Ovary (tissue), 9 donors: ENCODE measurements around the gene STIP1. TPM values are rescaled to one million over a fixed set of nuclear protein-coding genes. Genes with fewer than 3 reads are reported as not detected.

Experiments
- DNase-seq, 5 donors: peaks; one replicate each; pipeline ENCODE4 v3.0.0-alpha.2; 2019 to 2020
- H3K27ac ChIP-seq, 2 donors: fragments of 200-600 bp; one replicate each; pipeline versions ENCODE4 v1.5.1 to v1.8.0; 2019 to 2022
- H3K27me3 ChIP-seq: fragments of 200-600 bp; one replicate; pipeline ENCODE4 v1.8.0; 2022
- H3K36me3 ChIP-seq: fragments of 200-600 bp; sonication (generic); one replicate; pipeline ENCODE4 v1.5.1; 2019
- H3K4me1 ChIP-seq: one replicate; pipeline ENCODE4 v1.8.1; 2013; ENCODE audit warnings: mild to moderate bottlenecking, moderate library complexity; ENCODE audit not compliant: insufficient read depth
- H3K4me3 ChIP-seq: fragments of 200-600 bp; sonication (generic); one replicate; pipeline ENCODE4 v1.5.1; 2017
- H3K9me3 ChIP-seq, 2 donors: fragments of 200-600 bp in 1 of 2; sonication (generic) in 1 of 2; one replicate each; pipeline versions ENCODE4 v1.5.1 to v1.8.1; 2013 to 2019; ENCODE audit warnings: mild to moderate bottlenecking in 1 of 2, moderate library complexity in 1 of 2
- CTCF ChIP-seq, 3 donors: fragments of 450-650 bp in 2 of 3; fragments of 200-600 bp in 1 of 3; IDR thresholded peaks; one replicate each; pipeline versions ENCODE4 v1.5.1 to v1.8.0; 2016 to 2022; ENCODE audit warnings: antibody characterized with exemption in 3 of 3, mild to moderate bottlenecking in 1 of 3
- EP300 ChIP-seq: sonication (generic); formaldehyde crosslinking; IDR thresholded peaks from one replicate; pipeline ENCODE4 v1.6.1; 2017; ENCODE audit warnings: antibody characterized with exemption
- POLR2A ChIP-seq: fragments of 450-650 bp; IDR thresholded peaks from one replicate; pipeline ENCODE4 v1.6.1; 2017; ENCODE audit warnings: antibody characterized with exemption, mild to moderate bottlenecking, moderate library complexity
- WGBS, 3 donors: extraction: QIAGEN DNeasy Blood & Tissue Kit in 1 of 3; methylation state at CpG; one replicate each; pipeline versions ENCODE4 v1.1.5 to v1.1.7; 2013 to 2017; 5-methylcytosine and 5-hydroxymethylcytosine counted together
- intact Hi-C, 4 donors: fragments of 100-400 bp; cut with DNase I; formaldehyde crosslinking; loops; one replicate each; pipeline versions ENCODE4 v1.11.0 to v1.15.1; 2022 to 2023
- polyA plus RNA-seq, 2 donors: library from polyadenylated mRNA; stranded (reverse); fragments of 200-250 nt in 1 of 2; fragments of 350-450 nt in 1 of 2; fragmentation: Illumina TruSeq in 1 of 2; extraction: RNeasy Lipid Tissue Mini Kit (QIAGEN cat#74804) in 1 of 2; gene quantifications; one replicate each; pipeline ENCODE4 v1.2.3, GENCODE V29; 2013 to 2014
- total RNA-seq, 7 donors: library from RNA; depleted of rRNA in 2 of 7; stranded (reverse); fragments of >200 nt in 2 of 7; fragmentation: NEBNext Ultra II Directional in 3 of 7; extraction: Animal tissue kit (Norgen Biotek cat#: 25700) in 3 of 7; gene quantifications; one replicate each; pipeline versions ENCODE4 v1.1.0 to v1.2.4, GENCODE V29; 2016 to 2023
- donor health status: DM: no; HTN: no; CAD: no; lungs with moderate emphysema.
- donor health status: DM: no; HTN: no; CAD: no.
- donor health status: Bipolar disorder and iron deficiency.
- donor health status: DM: yes; HTN: yes; CAD: no.
- donor health status: DM: no; HTN: no; CAD: no.
- donor health status: DM: yes; HTN: yes; CAD: no.

The STIP1 gene
- total and polyA plus RNA-seq, 9 donors, result 48.4 to 238 (median 111) TPM

- no peaks in the 10 kb centered on the region for H3K36me3 ChIP-seq
- no peaks in the 10 kb centered on the region for H3K9me3 ChIP-seq
- H3K27ac ChIP-seq, result no peak overlapping the region
- 80 to 96% (median 91%) methylated on average over 9 of the region's 9 CpGs for WGBS, 3 donors
- H3K4me1 ChIP-seq, result peaks cover 10% of the 10 kb centered on the region
- no peak for DNase-seq
- TF ChIP-seq EP300, result no peak
- intact Hi-C loops, result loop anchor here in 3 of 4 donors (5.0 to 10.0 kb wide), 3 partner anchors 49 to 99 kb away; partner anchors contain the start of genes CATSPERZ (in 1 of the 3) and PLCB3 (in 1 of the 3)
- no peak overlapping the region for H3K4me3 ChIP-seq
- no peaks in the 10 kb centered on the region for H3K27me3 ChIP-seq
These were observed 17.0 kb downstream of the STIP1 start for GRCh38 chr11:64202992-64203391.

DNA sequence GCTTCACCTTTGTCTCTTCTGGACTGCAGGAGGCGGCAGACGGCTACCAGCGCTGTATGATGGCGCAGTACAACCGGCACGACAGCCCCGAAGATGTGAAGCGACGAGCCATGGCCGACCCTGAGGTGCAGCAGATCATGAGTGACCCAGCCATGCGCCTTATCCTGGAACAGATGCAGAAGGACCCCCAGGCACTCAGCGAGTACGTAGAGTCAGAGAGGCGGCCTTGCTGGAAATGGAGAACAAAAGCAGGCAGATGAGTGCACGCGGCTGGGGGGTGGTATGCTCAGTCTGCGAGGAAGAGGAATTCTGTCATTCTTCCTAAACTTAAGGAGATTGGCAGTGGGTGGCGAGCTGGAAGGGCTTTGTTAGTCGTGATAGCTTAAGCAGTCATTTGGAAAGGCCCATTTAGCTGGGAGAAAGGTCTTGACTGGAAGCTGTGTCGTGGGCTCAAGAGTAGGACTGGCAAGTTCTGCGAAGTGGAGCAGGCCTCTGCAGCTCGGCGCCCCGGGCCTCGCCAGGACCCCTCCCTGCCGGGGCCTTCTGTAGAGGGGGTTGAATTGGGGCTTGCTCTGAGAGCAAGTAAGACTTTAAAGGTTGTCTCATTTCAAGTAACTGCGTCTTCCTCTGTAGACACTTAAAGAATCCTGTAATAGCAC is 17.6 kb downstream of the STIP1 start:
- WGBS, 3 donors, result 66 to 77% (median 69%) methylated on average over 27 of the region's 27 CpGs
- TF ChIP-seq POLR2A (no peak), CTCF (IDR thresholded peaks at IDR 0.05) (no peak), EP300 (no peak)
- Histone ChIP-seq H3K4me3 (no peak overlapping the region), H3K9me3 (no peaks in the 10 kb centered on the region), H3K27ac (peak overlapping the region in 1 of 2 donors; percentile 41), H3K4me1 (peaks cover 10% of the 10 kb centered on the region), H3K36me3 (no peaks in the 10 kb centered on the region), H3K27me3 (no peaks in the 10 kb centered on the region)
- intact Hi-C loops, result loop anchor here in 3 of 4 donors (5.0 to 10.0 kb wide), 3 partner anchors 49 to 99 kb away; partner anchors contain the start of genes CATSPERZ (in 1 of the 3) and PLCB3 (in 1 of the 3)
- DNase-seq, result no peak

DNA sequence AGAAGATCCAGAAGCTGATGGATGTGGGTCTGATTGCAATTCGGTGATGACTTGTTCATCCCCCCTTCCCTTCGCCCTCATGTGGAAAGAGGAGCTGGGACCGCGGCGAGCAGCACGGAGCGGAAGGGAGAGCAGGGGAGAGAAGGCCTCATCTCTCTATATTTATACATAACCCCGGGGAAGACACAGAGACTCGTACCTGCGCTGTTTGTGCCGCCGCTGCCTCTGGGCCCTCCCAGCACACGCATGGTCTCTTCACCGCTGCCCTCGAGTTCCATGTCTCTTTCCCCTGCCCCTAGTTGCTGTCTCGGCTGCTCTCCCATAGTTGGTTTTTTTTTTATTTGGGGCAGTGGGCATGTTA is 18.1 kb downstream of the STIP1 start:
- peak in 1 of 5 donors; percentile 36 for DNase-seq
- Histone ChIP-seq H3K4me3 (no peak overlapping the region), H3K4me1 (peaks cover 10% of the 10 kb centered on the region), H3K27me3 (no peaks in the 10 kb centered on the region), H3K9me3 (no peaks in the 10 kb centered on the region), H3K36me3 (no peaks in the 10 kb centered on the region), H3K27ac (peak overlapping the region in 1 of 2 donors; percentile 41)
- 26 to 50% (median 31%) methylated on average over 16 of the region's 16 CpGs for WGBS, 3 donors
- intact Hi-C loops, result loop anchor here in 3 of 4 donors (5.0 to 10.0 kb wide), 3 partner anchors 48 to 98 kb away; partner anchors contain the start of genes CATSPERZ (in 1 of the 3) and PLCB3 (in 1 of the 3)
- no peak for TF ChIP-seq POLR2A
- no peak for TF ChIP-seq CTCF (IDR thresholded peaks at IDR 0.05)
- no peak for TF ChIP-seq EP300

- peaks cover 10% of the 10 kb centered on the region for H3K4me1 ChIP-seq
- DNase-seq, result peak; percentile 91 to 94 (median 93)
- peak overlapping the region in 1 of 2 donors; percentile 41 for H3K27ac ChIP-seq
- no peaks in the 10 kb centered on the region for H3K36me3 ChIP-seq
- no peaks in the 10 kb centered on the region for H3K27me3 ChIP-seq
- intact Hi-C loops, result loop anchor here in 3 of 4 donors (5.0 to 10.0 kb wide), 3 partner anchors 48 to 98 kb away; partner anchors contain the start of genes CATSPERZ (in 1 of the 3) and PLCB3 (in 1 of the 3)
- no peak overlapping the region for H3K4me3 ChIP-seq
- no peaks in the 10 kb centered on the region for H3K9me3 ChIP-seq
- 7 to 10% (median 9%) methylated on average over 7 of the region's 7 CpGs for WGBS, 3 donors
- TF ChIP-seq POLR2A (no peak), EP300 (no peak), CTCF (IDR thresholded peaks at IDR 0.05) (peak; percentile 58 to 77 (median 65))
These were observed 18.6 kb downstream of the STIP1 start for GRCh38 chr11:64204464-64204989.
